ENCODE measurements around the gene MOGAT3. TPM values are rescaled to one million over a fixed set of nuclear protein-coding genes. Genes with fewer than 3 reads are reported as not detected.

Gene MOGAT3
- total and polyA plus RNA-seq, 9 of the 15 experiments (the other 6 are each of a cell fraction or from before 2014, with no cell fraction given) = 0.07 to 0.17 (median 0.13) TPM; not detected in 6

- TF ChIP-seq HOXB6 (CRISPR knock-in tag; IDR thresholded peaks at IDR 0.05; ENCODE audit: borderline replicate concordance) = no peak
- peak; percentile 100 for TF ChIP-seq EGR1 (conservative IDR thresholded peaks at IDR 0.05)
- TF ChIP-seq BMI1 (IDR thresholded peaks at IDR 0.05; ENCODE audit: low read length) = no peak
- no peak for TF ChIP-seq MEF2D (tag; conservative IDR thresholded peaks at IDR 0.05; ENCODE audit: low read depth)
- no peak for TF ChIP-seq ZNF23 (CRISPR knock-in tag; IDR thresholded peaks at IDR 0.05)
- TF ChIP-seq LCOR (CRISPR knock-in tag; IDR thresholded peaks at IDR 0.05) = peak; percentile 61; the same call in 1 of the 2 replicates
- peak; percentile 57 to 68; a peak in 3 of 4 replicates for TF ChIP-seq NRF1 (conservative IDR thresholded peaks at IDR 0.05 in 1 of 2, IDR thresholded peaks at IDR 0.05 in 1 of 2)
- no peak for TF ChIP-seq CBFB (CRISPR knock-in tag; IDR thresholded peaks at IDR 0.05)
- no peak for TF ChIP-seq BRCA1 (IDR thresholded peaks at IDR 0.05)
- TF ChIP-seq BRCA1 (CRISPR knock-in tag; IDR thresholded peaks at IDR 0.05) = 0 out of 2 replicates have a peak, but pooled peaks have one; percentile 4
- TF ChIP-seq MYNN (IDR thresholded peaks at IDR 0.05) = peak; percentile 57; the same call in 1 of the 2 replicates
- no peak for TF ChIP-seq MYNN (CRISPR knock-in tag; IDR thresholded peaks at IDR 0.05)
- 0 out of 4 replicates have a peak, but pooled peaks of 1 of the 2 experiments have one; percentile 14 for TF ChIP-seq RCOR1 (IDR thresholded peaks at IDR 0.05; ENCODE audit: borderline replicate concordance in 1 of 2, low read depth in 2 of 2, low read length in 2 of 2)
- no peak for TF ChIP-seq PRDM10 (IDR thresholded peaks at IDR 0.05; ENCODE audit: partially characterized antibody)
- TF ChIP-seq, protein P1, sequence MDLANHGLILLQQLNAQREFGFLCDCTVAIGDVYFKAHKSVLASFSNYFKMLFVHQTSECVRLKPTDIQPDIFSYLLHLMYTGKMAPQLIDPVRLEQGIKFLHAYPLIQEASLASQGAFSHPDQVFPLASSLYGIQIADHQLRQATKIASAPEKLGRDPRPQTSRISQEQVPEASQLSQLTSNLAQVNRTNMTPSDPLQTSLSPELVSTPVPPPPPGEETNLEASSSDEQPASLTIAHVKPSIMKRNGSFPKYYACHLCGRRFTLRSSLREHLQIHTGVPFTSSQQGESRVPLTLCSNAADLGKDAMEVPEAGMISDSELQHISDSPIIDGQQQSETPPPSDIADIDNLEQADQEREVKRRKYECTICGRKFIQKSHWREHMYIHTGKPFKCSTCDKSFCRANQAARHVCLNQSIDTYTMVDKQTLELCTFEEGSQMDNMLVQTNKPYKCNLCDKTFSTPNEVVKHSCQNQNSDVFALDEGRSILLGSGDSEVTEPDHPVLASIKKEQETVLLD (IDR thresholded peaks at IDR 0.05) = peak; percentile 57; the same call in 1 of the 2 replicates
- 0 out of 2 replicates have a peak, but pooled peaks have one; percentile 32 for TF ChIP-seq E2F3 (CRISPR knock-in tag; IDR thresholded peaks at IDR 0.05)
- no peak for TF ChIP-seq ZNF239 (CRISPR knock-in tag; IDR thresholded peaks at IDR 0.05)
- TF ChIP-seq MBD1 (CRISPR knock-in tag; IDR thresholded peaks at IDR 0.05) = no peak
- TF ChIP-seq ZNF583 (CRISPR knock-in tag; IDR thresholded peaks at IDR 0.05) = 0 out of 2 replicates have a peak, but pooled peaks have one; percentile 17
- no peak for TF ChIP-seq ATF1 (CRISPR knock-in tag; IDR thresholded peaks at IDR 0.05)
- TF ChIP-seq ATF1 (tag; IDR thresholded peaks at IDR 0.05) = peak; percentile 0
- TF ChIP-seq, protein P2, sequence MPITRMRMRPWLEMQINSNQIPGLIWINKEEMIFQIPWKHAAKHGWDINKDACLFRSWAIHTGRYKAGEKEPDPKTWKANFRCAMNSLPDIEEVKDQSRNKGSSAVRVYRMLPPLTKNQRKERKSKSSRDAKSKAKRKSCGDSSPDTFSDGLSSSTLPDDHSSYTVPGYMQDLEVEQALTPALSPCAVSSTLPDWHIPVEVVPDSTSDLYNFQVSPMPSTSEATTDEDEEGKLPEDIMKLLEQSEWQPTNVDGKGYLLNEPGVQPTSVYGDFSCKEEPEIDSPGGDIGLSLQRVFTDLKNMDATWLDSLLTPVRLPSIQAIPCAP (CRISPR knock-in tag; IDR thresholded peaks at IDR 0.05; ENCODE audit: borderline replicate concordance) = no peak
- TF ChIP-seq ERF (CRISPR knock-in tag; IDR thresholded peaks at IDR 0.05) = 0 out of 2 replicates have a peak, but pooled peaks have one; percentile 47
These were observed 30.8 kb downstream of the MOGAT3 start (continued) for GRCh38 chr7:101169838-101170551.

Measured in K562 (cell line).